Measurements from ENCODE around the gene SLC17A1. TPM values are rescaled to one million over a fixed set of nuclear protein-coding genes. Genes with fewer than 3 reads are reported as not detected.

SLC17A1 gene
- total RNA-seq, 1 donor from 2014 or later, result not detected

DNA sequence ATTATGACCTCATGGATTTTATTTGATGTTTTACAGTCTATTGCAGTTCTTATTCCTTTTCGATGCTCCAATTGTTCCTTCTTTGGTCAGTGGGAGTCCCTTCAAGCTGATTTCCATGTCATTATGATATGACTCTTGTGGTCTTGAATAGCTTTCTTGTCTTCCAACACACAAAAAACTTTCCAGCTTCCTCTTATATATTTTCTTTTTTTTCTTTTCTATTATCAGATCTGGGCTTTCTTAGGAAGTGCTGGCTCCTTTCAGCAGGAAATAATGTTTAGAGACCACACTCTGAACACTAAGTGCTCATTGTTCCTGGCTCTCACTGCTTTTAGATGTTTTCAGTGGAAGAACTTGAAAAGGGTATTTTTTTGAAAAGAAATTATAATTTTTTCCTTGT is 3.1 kb upstream of the SLC17A1 start:
- intact Hi-C loops (cut with DNase I), result no loop called here
- DNase-seq (ENCODE audit: low spot score), result no peak

DNA sequence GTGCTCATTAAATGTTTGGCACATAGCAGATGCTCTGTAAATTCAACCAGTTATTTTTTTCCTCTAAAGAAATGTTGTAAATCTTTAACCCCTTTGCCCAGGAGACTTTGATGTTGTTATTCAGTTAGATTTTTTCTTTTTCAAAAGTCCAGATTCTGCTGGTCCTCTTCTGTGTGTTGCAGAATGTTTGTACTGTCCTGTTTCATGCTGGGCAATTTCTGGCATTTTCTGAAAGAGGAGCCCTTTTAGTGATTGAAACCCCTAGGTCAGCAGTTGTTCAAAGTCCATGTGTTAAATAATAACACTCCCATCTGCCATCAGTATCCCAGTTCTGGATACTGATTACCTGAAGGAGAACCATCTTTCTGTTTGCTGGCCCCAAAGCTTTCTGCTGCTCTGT is 1.3 kb upstream of the SLC17A1 start:
- intact Hi-C loops (cut with DNase I), result no loop called here
- no peak for DNase-seq (ENCODE audit: low spot score)

DNA sequence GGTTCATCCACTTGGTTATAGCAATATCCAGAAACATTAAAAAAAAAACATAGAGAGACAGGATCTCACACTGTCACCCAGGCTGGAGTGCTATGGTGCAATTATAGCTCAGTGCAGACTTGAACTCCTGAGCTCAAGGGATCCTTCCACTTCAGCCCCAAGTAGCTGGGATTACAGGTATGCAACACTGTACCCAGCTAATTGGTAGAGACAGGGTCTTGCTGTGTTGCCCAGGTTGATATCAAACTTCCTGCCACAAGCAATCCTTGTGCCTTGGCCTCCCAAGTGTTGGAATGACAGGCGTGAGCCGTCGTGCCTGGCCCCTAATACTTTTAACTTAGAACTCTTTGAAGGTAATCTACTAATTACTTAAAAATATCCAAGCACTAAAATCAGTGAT is 818 bp upstream of the SLC17A1 start:
- no peak for DNase-seq (ENCODE audit: low spot score)
- intact Hi-C loops (cut with DNase I), result no loop called here

DNA sequence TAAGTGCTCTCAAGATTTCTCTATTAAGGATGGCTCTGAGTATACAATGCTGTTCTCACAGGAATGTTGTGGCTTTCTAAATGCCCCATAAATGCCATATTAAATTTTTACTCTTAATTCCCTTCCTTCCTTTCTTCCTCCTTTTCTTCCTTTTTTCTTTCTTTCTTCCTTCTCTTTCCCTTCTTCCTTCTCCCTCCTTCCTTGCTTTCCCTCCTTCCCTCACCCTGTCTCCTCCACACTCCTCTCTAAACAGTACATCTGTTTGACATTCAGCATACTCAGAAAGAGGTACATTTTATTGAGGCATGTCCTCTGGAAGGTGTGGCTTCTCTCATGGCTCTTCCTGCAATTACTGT is 433 bp upstream of the SLC17A1 start:
- intact Hi-C loops (cut with DNase I), result no loop called here

DNA sequence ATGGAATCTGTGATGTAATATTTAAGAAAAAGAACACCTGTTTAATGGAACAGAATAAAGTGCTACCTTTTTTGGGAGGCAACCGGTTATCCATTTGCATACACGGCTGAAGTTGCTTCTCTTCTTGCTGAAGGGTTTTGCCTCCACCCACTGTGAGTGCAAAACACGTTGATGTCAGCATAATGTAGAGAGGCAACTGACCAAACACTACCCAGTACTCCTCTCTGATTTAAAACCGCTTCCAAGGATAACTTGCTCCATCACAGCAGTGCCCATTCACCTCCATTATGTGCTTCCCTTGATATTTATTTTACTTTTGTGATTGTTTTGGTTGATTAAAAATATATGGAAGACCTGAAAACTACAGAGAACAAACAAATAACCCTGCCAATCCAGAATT is 1.4 kb downstream of the SLC17A1 start:
- intact Hi-C loops (cut with DNase I), result no loop called here
- no peak for DNase-seq (ENCODE audit: low spot score)

More for the DNA sequence above, 433 bp upstream of the SLC17A1 start:
- DNase-seq (ENCODE audit: low spot score), result no peak

DNA sequence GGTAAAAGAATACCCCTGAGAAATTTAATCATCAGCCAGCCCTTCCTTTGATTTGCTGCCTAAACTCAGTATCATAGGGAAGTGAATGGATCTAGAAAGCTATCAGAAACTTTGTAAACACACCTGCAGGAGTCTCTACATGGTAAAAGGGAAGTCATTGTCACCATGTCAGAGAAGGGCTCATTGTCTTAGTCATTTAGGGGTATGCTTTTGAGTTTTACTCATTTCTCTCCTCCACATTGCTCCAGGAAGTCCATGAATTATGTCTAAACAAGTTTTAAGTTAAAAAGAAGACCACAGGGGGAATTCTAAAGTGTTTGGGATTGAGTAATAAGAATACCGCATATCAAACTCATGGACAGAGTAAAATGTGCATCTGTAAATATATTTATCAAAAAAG is 2.5 kb downstream of the SLC17A1 start:
- intact Hi-C loops (cut with DNase I), result no loop called here
- no peak for DNase-seq (ENCODE audit: low spot score)

DNA sequence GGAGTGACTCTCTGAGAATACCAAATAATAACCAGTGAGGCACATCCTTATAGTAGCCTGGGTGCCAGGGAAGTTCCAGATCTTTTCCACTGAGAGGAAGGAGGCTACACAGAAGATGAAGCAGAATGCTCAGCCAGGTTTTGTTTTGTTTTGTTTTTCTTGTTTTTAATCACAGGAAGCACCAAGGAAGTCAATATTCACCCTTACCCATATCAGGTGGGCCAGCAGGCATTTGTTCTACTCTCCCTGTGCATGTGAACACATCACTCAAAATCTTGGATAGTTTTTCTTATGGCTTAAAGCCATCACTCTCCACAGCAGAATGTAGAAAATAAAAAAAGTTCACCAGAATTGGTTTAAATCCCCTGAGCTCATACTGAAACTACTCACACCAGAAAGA is 10.5 kb downstream of the SLC17A1 start:
- intact Hi-C loops (cut with DNase I), result no loop called here
- DNase-seq (ENCODE audit: low spot score), result no peak

DNA sequence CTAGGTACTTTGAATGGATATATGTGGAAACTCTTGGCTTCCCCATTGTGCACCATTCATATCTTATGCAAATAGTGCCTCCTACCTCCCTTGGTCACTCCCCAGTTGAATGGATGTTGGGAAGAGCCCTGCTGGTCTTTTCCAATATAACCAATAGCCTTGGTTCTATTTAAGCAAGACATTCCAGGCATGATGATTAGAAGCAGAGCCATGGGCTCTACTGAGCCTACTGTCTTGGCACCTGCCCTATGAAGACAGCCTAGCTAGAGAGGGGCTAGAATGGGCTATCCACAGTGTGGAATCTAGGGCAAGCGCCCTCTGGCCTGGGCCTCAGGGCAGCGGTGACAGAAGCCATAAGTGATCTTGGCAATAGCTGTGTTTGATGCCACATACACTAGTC is 15.6 kb downstream of the SLC17A1 start:
- intact Hi-C loops (cut with DNase I), result no loop called here
- no peak for DNase-seq (ENCODE audit: low spot score)

DNA sequence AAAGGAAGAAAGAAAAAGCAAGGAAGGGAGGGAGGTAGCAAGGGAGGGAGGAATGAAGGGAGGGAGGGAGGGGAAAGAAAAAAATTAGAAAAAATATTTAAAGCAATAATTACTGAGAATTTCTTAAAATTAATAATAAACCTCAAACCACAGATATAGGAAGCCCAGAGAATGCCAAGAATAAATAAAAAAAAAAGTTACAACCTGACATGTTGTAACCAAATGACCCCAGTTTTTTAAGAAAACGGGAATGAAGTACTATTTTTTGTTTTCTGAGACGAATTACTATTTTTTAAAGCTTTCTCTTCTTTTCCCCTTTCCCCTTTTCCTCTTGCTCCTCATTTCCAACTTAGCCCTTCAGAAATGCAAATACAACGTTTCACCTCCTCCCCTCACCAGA is 16.7 kb downstream of the SLC17A1 start:
- no peak for DNase-seq (ENCODE audit: low spot score)
- intact Hi-C loops (cut with DNase I), result no loop called here

DNA sequence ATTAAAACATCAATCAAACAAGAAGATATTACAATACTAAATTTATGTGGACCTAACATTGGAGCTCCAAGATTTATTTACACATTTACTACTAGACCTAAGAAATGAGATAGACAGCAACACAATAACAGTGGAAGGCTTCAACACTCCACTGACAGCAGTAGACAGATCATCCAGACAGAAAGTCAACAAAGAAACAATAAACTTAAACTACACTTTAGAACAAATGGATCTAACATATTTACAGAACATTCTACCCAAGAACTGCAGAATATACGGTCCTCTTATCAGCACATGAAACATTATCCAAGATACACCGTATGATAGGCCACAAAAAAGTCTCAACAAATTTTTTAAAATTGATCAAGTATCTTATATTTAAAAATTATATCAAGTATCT is 27.0 kb downstream of the SLC17A1 start:
- intact Hi-C loops (cut with DNase I), result no loop called here
- no peak for DNase-seq (ENCODE audit: low spot score)

DNA sequence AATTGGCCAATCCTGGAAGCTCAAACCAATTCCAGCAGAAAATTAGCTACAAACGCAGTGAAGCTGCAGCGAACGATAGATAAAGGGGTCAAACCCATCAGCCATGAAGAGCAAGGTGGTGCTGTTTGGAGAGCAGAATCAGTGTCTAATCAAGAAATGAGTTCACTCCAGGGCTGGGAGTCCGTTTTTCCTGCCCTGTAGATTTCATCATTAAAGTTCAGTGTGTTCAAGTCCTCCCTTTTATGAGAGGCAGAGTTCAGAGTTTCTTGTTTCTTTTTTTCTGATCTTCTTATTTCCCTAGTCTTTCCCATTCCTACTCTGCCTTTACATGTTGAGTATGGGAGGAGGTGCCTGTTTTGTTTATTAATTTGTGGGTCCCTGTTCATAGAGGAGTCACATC is 30.4 kb downstream of the SLC17A1 start:
- no peak for DNase-seq (ENCODE audit: low spot score)
- intact Hi-C loops (cut with DNase I), result no loop called here

DNA sequence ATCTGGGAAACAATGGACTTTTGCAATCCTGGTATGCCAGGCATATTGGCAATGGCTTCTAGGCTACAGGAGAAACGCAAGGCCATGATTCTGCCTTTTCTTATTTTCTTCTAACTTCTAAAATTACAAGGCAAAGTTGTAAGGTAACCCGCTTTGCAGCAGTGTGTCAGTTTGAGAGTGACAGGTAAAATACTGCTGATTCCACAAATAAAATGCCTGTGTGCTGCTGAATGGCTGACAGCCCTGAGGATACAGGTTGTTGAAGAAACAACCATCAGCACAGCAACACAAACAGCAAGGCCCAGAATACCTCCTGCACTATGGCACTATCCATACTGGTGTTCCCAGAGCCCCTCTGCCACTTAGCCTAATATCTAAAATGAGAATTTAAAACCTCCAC is 37.1 kb downstream of the SLC17A1 start:
- no peak for DNase-seq (ENCODE audit: low spot score)
- intact Hi-C loops (cut with DNase I), result no loop called here

DNA sequence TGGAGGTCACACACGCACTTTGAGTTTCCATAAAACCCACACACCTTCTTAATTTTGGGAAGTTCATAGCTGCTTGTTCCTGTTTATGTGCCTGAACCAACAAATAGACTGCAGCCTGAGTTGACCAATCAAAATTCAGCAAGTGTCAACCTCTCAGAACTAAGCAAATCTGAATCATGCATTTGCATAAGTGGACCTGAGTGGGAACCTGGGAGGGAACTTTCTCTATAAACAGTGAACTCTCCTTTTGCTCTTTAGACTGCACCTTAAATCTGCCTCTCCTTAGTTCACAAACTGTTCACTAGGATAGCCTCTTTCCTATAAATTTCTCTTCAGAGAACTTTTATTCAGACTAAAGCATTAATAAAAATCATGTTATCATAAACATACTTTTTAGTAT is 37.9 kb downstream of the SLC17A1 start:
- intact Hi-C loops (cut with DNase I), result no loop called here

DNA sequence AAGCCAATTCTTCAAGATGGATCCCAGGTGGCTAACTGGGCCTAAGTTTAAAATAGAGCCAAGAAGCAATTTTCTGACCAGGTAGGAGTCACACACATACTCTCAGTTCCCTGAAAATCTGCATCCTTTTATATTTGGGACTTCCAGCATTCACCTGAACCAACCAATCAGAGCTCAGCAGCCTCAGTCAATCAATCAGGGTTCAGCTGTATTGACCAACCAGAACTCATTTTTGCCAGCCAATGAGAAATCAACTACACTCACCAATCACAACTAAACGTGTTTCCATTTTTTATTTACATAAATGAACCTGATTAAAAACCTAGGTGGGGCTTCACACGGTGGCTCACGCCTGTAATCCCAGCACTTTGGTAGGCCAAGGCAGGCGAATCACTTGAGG is 39.8 kb downstream of the SLC17A1 start:
- DNase-seq (ENCODE audit: low spot score), result no peak
- intact Hi-C loops (cut with DNase I), result no loop called here

More for the DNA sequence above, 37.9 kb downstream of the SLC17A1 start:
- DNase-seq (ENCODE audit: low spot score), result no peak

DNA sequence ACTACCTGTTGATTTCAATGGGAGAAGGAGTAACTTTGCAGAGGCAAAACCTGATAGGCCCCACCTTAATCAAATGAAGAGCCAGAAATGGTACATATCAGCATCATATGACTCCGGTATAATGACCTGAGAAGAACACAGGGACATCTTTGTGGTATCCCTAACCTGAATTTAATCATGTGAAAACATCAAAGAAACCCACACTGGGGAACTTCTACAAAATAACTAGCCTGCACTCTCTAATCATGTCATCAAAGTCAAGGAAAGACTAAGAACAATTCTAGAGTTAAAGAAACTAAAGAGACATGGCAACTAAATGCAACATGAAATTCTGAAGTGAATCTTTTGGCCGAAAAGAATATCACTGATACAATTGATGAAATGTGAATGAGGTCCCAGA is 42.4 kb downstream of the SLC17A1 start:
- DNase-seq (ENCODE audit: low spot score), result no peak
- intact Hi-C loops (cut with DNase I), result loop anchor here (5.0 kb wide), 1 partner anchor 203 kb away; no protein-coding TSS in a partner anchor

DNA sequence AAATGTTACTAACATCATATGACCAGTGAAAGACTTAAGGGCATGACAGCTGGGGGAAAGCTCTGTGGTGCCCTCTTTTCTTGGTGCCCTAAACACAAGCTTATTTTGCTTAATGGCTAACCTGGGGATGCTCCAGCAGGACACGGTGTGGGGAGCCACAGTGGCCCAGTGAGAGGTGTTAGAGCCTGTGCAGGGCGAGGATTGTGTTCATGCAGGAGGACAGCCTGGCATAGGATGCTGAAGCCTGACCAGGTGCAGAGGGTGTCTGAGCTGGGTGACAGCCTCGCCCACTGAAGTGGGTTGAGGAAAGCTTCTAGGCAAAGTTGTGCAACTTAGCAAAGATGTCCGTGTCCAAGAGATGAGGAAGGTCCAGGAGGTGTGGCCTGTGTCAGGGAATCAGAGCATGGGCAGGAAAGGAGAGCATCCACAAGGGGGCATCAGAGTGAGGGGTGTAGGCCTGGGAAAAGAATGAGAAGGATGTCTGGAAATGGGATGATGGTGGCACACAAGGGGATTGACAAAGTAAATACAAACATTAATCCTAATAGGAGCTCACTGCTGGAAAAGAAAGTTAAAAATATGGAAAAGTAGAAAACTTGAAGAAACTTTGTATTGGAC is 43.4 kb downstream of the SLC17A1 start:
- intact Hi-C loops (cut with DNase I), result loop anchor here (5.0 kb wide), 1 partner anchor 204 kb away; no protein-coding TSS in a partner anchor
- no peak for DNase-seq (ENCODE audit: low spot score)

DNA sequence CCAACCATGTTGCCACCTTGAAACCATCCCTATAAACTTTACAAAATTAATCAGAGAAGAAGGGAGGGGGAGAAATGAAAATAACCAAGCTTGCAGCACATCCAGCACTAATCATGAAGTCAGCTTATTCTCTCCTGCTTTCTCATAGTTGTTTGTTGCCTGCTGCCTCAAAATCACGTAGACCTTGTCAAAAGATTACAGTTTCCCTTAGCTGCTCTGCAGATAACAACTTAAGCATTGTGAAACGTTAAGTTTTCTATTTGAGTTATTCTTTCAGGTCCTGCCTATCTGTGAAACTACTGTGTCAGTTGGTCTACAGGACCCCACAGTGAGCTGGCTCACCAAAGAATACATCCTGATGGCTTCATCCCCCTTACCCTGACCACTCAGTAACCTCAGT is 44.4 kb downstream of the SLC17A1 start:
- intact Hi-C loops (cut with DNase I), result loop anchor here (5.0 kb wide), 1 partner anchor 205 kb away; no protein-coding TSS in a partner anchor

DNA sequence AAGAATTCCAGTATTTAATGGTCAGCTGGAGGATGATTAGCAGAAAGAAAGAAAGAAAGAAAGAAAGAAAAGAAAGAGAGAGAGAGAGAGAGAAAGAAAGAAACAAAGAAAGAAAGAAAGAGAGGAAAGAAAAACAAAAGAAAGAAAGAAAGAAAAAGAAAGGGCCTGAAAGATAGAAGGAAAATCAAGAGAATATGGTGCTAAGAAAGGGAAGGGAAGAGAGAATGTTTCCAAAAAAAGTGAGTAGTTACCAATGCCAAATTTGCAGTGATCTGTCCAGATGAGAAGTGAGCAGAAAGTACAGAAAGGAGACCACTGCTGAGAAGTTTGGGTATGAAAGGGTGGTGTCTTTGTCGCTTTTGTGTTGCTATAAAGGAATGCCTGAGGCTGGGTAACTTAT is 50.7 kb downstream of the SLC17A1 start:
- intact Hi-C loops (cut with DNase I), result no loop called here
- no peak for DNase-seq (ENCODE audit: low spot score)

More for the DNA sequence above, 44.4 kb downstream of the SLC17A1 start:
- DNase-seq (ENCODE audit: low spot score), result no peak

DNA sequence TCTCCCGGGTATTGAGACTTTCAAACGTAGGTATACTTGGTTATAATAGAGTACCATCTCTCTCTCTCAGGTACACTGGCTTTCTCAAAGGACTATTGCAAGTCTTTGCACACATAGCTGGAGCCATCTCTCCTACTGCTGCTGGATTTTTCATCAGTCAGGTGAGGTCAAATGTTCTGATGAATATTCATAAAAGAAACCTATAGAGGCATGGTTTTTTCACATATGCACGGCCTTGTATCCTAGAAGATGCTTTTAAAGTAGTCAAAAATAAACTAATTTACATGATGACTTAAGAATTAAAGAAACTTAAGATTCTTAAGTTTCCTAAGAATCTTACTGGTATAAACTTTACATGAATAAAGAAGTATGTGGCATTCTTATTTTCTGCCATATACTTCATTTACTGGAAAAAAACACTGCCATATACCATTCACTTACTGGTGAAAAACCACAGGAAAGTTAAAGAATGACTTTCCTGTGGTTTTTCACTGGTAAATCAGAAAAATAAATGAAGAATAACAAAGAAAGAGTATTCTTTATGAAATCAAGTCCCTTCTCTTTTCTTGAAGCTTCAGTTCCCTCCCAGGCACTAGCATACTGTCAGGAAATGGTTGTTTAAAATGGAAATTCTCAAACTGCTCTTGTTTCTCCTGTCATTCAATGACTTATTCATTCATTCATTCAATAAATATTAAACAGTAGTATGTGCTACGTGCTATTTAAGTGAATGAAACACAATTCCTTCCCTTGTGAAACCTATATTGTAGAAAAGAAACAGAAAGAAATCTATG is 53.8 kb downstream of the SLC17A1 start:
- DNase-seq (ENCODE audit: low spot score), result no peak
- intact Hi-C loops (cut with DNase I), result no loop called here

DNA sequence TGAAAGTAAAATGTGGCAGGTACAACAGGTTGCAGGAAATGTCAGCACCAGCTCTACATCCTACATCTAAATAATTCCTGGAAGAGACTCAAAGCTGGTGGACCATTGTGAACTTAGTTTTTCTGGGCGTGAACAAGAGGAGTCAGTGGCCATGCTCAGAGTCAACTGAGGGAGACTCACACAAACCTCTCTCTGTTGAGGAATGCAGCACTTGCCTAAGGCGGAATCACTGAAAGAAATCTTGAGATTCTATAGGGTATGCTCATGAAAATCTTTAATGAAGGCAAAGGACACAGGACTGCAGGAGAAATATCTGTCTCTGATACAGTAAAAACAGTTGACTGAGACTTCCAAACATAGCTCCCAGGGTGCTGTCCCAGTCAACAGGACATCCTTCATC is 54.8 kb downstream of the SLC17A1 start:
- intact Hi-C loops (cut with DNase I), result no loop called here
- no peak for DNase-seq (ENCODE audit: low spot score)

DNA sequence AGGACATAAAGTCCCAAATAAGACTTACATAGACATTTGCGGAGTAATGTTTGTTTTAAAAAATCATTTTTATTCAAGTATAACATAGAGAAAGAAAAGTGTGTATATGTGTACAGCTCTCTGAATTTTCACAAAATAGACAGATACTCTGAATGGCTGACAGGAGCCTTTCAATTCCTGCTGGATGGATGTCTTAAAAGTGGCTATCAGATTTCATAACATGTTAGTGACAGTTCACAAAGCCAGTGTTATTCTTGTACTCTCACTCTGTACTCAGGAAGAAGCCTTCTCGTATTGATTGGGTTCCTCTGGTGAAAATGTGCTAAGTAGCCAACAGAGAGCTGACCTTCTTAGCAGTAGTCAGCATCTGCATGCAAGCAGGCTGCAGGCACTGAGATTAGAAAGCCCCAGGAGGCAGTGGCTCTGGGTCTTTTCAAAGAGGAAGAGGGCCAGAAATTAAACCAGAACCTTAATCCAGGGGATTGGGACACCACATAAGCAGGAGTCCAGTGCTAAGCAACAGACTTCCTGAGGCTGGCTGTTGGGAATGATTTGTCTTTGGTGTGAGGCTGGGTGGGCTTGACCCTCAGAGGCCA is 57.6 kb downstream of the SLC17A1 start:
- intact Hi-C loops (cut with DNase I), result no loop called here
- DNase-seq (ENCODE audit: low spot score), result no peak

Measured in cardiac septum (tissue), 1 donor.